GM21717 (cell line): ENCODE results near the gene SSR3.
"Not testable (repeated sequence)": the region's sequence is repeated elsewhere in the genome, so short reads cannot be mapped to it uniquely, and the experiment has no call there.

Source experiments
- ATAC-seq: cut with Tn5 transposase; IDR thresholded peaks from one replicate; pipeline ENCODE4 v1.9.1; 2021; ENCODE audit warnings: mild to moderate bottlenecking, moderate library complexity; ENCODE audit not compliant: unreplicated experiment

Gene SSR3

DNA sequence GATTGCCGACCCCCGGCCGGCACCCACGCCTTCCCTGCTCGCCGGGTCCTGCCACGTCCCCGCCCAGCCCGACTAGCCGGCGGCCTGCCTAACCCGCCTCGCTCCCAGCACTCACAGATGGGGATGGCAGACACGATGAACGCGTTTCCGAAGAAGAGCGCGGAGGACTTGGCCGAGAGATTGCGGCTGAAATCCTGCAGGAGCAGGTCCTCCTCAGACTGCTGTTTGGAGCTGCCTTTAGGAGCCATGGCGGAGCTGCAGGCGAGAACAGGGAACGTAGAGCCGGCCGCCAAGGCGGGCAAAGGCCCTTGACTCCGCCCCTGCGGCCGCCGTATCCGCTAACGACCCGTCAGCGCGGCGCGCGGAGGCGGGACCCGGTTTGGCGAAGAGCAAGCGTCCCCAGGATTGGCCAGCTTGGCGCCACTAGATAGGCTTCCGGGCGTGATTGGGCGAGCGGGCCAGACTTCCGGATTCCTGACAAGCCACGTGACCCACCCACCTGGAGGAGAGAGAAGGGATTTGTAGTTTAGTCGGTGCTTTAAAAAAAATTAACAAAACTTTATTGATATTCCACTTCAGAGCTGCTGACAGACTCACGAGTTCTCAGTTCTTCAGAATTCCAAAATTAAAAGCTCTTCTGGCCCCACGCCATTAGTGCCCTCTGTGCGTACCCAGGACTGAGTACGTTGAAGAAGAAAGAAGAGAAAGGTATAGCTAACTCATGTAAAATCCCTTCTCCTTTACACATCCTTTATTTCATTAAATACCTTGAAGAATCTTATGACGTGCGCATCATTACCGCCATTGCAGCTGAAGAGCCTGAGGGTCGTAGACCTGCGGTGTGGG lies at the start of gene SSR3:
Gene SSR3 (minus strand): TSS at position 276 of the 846 bp plus-strand sequence. CDS start 28 bp downstream, at position 248.
- peak; percentile 98 for ATAC-seq

DNA sequence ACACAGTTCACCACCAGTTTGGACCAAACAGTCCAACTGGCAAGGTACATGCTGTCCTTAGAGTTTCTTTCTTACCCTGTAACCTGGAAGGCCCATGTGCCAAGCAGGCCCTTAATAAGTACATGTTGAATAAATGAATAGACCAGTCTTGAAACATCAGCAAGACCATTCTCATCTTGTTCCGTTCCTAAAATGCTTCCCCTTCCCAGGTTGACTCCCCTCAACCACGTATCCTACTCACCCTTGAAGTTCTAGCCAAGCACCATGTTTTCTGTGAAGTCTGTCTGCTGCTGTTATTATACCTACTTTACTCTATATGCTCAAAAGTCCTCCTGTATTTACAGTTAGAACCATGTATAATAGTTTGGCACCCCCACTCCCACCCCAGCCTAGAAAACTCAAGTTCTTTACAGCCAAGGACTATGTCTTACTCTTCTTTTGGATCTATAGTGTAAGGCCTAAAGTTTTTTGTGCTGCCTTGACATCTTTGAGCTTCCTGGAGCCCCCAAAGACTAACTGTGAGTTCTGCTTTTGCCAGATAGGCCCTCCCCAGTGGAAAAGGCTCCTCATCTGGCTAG lies 49.2 kb upstream of the SSR3 start:
- ATAC-seq: no peak

DNA sequence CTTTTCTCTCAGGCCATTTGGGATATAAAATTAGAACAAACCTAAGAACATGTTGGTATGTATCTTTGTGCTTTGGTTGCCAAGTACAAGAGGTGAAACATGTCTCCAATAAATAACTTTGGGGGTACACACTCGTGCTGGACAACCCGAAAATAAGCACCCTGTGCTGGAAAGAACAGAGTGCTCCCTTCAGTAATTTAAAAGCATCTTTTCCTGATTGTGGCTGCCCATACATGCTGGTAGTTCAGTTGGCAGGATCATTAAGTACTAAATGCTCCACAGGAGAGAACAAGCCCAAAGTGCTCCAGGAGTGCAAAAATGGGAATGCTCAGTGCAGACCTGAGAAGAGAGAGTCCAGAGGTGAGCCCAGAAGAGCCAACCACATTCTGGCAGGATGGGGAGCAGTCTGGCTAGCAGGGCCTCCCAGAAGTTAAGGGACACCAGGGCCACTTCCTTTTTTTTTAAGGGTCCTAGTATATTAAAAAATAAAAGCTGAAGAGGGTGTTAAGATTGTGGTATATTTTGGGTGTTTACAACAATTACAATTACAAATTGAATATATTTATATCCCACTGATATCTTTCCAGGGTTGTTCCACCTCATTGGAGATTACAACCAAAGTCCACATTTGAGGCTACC lies 48.6 kb upstream of the SSR3 start:
- no peak for ATAC-seq

DNA sequence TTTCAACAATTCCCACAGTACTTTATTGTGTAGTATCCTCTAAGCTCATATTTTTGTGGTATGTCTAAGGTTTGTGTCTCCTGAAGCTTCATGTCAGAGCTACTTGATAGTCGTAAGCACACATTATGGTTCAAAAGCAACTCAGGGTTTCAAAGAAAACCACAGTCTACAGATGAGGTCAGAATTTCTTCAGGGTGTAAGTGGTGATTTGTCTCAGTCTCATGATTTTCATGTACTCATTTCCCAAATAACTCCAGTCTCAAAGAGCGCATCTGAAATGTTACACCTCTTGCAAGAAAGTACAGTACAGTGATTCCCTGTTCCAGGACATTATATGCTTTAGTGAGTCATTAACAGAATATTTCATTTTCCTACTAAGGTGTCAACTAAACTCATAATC lies 47.5 kb upstream of the SSR3 start:
- no peak for ATAC-seq

DNA sequence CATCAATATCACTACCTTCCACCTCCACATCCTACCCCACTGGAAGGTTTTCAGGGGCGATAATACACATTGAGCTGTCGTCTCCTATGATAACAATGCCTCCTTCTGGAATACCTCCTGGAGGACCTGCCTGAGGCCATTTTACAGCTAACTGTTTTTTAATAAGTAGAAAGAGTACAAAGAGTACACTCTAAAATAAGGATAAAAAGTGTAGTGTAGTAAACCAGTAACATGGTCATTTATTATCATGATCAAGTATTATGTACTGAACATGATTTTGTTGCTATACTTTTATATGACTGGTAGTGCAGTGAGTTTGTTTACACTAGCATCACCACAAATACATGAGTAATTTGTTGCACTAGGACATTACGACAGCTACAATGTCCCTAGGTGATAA lies 46.6 kb upstream of the SSR3 start:
- ATAC-seq: no peak

DNA sequence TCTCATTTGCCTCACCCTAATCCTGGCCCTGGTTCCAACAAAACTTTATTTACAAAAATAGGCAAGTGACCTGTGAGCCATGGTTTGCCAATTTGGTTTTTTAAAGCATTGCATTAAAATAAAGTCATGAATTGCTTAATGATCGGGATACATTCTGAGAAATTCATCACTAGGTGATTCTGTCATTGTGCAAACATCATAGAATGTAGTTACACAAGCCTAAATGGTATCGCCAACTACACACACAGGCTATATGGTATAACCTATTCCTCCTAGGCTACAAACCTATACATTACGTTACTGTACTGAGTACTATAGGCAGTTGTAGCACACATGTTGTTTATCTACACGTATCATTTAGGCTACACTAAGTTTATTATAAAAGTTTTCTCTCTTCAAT lies 45.9 kb upstream of the SSR3 start:
- no peak for ATAC-seq

DNA sequence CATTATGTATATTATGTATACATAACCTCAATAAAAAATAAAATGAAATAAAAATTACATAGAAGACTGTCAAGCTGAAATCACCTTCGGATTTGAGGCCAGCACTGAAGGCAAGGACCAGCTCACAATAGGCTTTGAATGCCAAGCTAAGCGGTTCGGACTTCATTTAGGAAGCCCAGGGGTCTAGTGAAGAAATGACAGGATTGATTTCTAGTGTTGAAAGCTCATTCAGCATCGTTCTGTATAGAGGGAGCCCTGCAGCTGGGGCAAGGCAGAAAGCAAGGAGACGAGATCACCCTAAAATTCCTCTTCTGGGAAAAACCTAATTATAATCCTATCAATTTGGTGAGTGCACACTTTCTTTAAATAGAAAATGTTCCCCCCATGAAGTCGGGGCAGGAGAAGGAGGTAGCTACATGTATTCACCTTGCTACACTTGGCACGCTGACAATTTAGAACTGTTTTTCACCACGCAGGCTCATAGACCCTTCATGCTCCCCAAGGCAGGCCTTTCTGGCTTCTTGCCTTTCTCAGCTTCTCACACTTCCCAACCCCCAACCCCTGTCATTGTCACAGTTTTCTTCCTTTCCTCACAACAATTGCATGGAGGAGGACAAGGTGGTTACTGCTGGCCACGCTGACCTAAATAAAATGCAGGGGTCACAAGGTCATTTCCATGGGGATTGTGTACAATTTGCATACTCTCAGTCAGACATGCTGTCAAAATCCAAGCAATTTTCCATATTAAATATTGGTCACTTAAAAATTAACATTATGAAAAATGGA lies 44.4 kb upstream of the SSR3 start:
- ATAC-seq: no peak

DNA sequence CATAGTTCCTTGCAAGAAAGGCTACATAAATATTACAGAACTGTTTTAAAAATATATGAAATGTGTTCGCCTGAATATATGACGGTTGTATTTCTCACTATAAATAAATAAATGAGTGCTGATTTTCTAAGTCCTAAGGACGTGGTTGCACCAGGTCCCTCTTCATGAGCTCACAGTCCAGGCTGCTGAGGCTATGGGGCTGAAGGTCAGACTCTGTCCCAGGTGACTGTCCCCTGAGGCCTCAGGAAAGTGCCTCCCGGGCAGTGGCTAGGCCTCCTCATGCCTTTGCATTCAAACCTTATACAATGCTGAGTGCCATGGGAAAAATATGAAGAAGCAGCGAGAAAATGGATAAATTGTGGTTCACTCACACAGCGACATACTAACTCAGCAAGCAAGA lies 43.5 kb upstream of the SSR3 start:
- no peak for ATAC-seq

DNA sequence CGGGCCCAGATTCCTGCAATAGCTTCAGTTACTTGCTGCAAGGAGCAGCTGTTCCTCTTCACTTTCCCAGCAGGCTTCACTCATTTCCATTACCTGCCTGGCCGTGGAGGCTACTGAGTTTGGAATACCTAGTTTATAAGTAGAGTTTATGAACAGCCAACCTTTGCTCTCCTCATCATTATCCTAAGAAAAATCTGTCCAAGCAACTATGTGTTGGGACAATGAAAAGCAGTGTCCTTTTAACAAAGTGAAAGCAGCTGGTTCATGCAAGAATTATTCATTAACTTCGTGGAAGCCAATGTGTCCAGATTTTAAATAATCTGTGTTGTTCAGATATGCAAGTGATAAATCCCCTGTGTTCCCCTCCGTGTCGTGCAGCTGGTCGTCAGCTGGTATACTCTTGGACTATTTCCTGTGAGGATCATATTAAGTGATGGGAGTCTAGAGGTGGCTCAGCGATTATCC lies 39.3 kb upstream of the SSR3 start:
- no peak for ATAC-seq

DNA sequence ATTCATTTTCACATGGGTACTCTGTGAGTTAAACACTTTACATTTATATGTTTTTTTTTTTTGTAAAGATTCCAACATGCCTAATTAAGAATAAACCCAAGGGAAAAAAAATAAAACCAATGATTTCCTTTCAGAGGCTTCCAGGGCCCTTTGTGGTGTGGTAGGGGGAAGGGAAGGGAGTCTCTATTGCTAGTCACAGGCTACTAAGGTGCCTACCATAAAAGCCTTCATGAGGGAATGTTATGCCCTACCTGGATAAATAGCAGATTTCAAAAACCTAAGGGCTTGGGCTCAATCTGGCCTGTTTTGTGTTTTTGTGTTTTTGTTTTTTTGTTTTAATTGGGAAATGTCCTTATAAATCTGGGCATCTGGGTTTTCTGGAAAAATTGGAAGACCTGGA lies 38.9 kb upstream of the SSR3 start:
- ATAC-seq: no peak

DNA sequence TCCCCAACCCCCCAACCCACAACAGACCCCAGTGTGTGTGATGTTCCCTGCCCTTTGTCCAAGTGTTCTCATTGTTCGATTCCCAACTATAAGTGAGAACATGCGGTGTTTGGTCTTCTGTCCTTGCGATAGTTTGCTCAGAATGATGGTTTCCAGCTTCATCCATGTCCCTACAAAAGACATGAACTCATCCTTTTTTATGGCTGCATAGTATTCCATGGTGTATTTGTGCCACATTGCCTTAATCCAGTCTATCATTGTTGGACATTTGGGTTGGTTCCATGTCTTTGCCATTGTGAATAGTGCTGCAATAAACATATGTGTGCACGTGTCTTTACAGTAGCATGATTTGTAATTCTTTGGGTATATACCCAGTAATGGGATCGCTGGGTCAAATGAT lies 34.9 kb upstream of the SSR3 start:
- not testable (repeated sequence) for ATAC-seq

DNA sequence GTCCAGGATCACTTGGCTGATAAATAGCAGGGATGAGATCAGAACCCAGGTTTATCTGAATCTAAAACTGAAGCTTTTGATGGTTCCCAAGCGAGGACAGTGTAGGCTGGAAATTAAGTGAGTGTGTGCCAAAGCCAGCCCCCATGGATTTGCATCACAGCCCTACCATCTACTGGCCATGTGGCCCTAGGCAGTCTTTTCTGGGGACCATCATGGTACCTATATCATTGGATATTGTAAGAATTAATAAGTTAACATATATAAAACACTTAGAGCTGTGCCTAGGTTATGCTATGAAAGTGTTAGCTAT lies 32.8 kb upstream of the SSR3 start:
- peak; percentile 11 for ATAC-seq

DNA sequence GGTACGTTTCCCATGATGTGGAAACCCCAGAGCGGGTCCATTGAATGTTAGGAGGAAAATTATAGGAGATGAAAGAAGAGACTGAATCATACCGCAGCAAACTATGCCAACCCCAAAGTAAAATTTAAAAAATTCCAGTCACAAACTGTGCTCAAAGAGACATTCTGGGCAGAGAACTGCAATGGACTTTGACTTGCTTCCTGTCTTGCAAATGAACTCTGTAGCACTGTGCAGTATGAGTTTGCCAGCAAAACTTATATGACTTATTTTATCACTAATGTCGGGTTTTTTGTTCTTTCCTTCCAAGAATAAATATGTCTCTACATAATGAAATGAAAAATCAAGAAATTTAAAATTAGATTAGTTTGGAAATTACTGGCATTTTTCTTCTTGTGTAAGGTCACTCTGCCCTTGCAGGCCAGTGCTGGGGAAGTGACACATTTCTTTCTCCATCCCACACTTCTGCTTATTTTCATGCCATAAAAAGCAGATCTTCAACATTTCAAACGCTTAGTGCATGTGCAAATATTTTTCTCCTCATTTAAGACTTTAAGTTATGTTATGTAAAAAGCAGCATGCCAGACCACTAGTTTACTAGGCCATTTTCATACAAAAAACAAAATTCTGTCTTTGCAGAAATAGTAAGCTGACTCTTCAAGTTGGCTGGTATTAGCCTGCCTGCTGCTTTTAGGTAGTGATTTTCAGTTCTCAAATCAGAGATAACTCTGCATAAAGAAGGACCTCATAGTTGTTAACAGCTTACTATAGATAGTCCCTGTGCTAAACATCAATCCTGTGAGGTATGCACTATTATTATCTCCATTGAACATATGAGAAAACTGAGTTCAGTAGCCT lies 32.2 kb upstream of the SSR3 start:
- peak; percentile 68 for ATAC-seq

DNA sequence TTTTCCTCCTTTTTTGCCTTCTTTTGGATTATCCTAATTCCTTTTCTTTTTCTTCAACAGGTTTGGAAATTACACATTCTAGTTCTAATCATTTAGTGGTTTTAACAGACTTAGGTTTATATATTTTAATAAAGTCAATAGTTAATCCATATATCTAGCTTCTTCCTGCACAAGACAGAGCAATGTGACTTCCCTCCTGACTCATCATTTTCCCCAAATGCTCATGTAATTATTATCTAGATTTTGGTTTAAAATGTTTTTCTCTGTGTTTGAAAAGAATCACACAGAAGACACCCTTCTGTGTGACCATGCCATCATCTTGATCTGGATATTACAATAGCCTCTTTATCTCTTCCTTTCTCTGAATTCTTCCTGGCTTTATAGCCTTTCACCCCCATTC lies 28.6 kb upstream of the SSR3 start:
- ATAC-seq: no peak

DNA sequence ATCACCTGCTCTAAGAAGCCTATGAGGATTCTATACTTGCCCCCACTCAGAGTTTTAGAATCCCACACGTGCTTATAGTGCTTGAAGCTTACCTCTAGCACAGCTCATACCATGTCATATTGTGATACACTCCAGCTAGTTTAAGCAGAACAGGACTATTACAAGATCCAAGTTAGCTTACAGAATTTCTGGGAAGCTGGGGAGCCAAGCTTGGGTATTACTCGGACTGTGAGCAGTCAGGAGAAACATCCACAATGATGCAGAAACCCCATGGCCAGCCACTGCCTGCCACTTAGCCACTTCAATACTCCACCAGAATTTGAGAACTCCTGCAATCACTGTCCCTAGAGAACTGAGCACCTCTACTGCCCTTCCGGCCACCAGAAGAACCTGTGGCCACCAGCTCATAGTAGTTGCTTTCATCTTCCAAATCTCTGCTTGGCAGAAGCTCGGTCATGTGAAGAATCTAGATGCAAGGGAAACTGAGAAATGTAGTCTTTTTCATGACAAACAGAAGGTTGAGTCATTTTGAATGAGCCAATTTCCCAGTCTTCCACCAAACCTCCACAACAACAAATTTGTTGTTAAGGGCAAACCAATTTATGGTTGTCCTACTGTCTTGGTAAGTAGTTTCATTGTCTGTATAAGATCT lies 27.7 kb upstream of the SSR3 start:
- ATAC-seq: no peak

DNA sequence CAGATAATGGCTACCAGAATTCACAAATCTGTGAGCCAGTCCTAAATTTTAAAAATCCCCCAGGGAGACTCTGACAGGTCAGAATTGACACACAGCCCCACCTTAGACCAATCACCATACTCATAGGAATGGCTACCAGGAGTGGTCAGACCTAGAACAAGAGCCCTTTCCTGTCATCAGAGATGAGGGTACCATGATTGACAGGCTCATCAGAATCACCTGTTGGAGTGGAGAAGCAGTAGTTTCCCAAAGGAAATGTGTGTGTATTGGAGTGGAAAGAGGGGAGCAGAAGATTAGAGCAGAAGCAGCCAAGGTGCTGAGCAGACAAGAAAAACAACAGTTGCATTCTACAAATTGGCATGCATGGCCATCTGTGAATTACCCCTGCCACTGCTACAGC lies 27.0 kb upstream of the SSR3 start:
- ATAC-seq: no peak

DNA sequence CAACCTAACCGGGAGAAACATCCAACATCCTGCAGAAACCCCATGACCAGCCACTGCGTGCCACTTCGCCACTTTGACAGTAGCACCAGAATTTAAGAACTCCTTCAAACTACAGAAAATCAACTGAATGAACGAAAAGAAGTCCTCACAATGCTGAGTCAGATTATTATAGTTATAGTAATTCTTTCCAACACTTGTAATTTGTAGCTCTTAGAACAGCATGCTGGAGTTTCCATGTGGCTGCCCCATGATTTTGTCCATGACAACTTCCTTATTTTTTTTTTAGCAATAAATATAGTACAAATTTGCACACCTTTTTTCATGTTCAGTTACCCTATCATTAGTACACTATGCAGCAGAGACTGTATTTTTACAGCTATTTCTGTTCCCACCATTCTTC lies 26.1 kb upstream of the SSR3 start:
- no peak for ATAC-seq

DNA sequence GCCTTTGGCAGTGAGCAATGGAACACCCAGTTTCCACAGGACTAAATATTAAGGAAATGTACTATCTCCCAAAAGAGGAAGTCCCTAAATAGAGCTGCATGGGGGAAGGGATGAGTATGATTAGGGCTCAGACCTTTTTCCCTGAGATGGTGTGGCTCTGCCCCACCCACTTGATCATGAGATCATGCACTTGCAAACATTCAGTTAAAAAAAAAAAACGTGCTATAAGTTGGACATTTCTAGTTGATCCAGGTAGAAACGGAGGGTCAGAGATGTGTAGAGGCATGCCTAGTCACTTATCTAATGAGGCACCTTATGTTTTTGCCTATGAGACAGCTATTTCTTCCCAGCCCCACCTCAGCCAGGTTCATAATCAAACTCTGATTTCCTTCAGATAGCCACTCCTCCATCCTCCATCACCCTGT lies 24.5 kb upstream of the SSR3 start:
- ATAC-seq: no peak

DNA sequence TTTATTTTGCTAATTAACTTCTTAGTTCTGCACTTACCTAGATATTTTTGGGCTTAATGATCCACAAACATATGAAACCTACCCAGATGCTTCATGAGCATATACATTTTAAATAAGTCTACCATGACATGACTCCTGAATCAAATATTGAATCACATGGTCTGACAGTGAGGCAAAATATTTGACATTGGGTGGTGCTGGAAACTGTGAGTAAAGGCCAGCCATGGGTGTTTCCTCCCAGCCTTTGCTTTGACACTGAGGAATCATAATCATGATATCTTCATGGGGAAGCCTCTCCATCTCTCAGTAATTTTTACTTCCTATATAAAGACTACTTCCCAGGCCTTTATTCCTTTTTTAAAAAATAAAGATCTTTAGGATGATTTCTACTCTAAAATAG lies 22.8 kb upstream of the SSR3 start:
- ATAC-seq: no peak
